K562 (cell line): ENCODE measurements around the gene AIRE. TPM values are rescaled to one million over a fixed set of nuclear protein-coding genes. Genes with fewer than 3 reads are reported as not detected.
A peak's percentile ranks its signal among the peaks of the same experiment; 100 is the strongest.

Source experiments
- ATF1 ChIP-seq, 2 experiments: fragments of 450-650 bp in 1 of 2; IDR thresholded peaks; 2 replicates each; pipeline ENCODE4 v1.6.1; 2016; ENCODE audit warnings: missing compliant biosample characterization in 1 of 2, missing genetic modification characterization in 1 of 2
- EWSR1 ChIP-seq: fragments of 450-650 bp; IDR thresholded peaks from 2 replicates; pipeline ENCODE4 v1.6.1; 2018; ENCODE audit warnings: borderline replicate concordance, mild to moderate bottlenecking, low read depth, moderate library complexity; ENCODE audit not compliant: partially characterized antibody
- KDM2B ChIP-seq: fragments of 250-450 bp; sonication (Bioruptor Pico); IDR thresholded peaks from 2 replicates; pipeline ENCODE4 v1.8.0; 2021; ENCODE audit warnings: mild to moderate bottlenecking, moderate library complexity
- PURB ChIP-seq: sonication (generic); formaldehyde crosslinking; IDR thresholded peaks from 2 replicates; pipeline ENCODE4 v1.9.0; 2021; ENCODE audit warnings: low read depth, mild to moderate bottlenecking, missing genetic modification reagents
- RFX1 ChIP-seq: fragments of 450-650 bp; IDR thresholded peaks from 2 replicates; pipeline ENCODE4 v1.6.1; 2016; ENCODE audit warnings: mild to moderate bottlenecking, moderate library complexity
- SP1 ChIP-seq: sonication (generic); formaldehyde crosslinking; IDR thresholded peaks from 2 replicates; pipeline ENCODE4 v1.8.1; 2022; ENCODE audit warnings: mild to moderate bottlenecking, missing genetic modification reagents
- SRSF1 ChIP-seq: fragments of 200-400 bp; formaldehyde crosslinking; IDR thresholded peaks from 2 replicates; pipeline ENCODE4 v1.6.1; 2017; ENCODE audit warnings: mild to moderate bottlenecking, low read depth, low read length, moderate library complexity
- TAL1 ChIP-seq: fragments of 450-650 bp; IDR thresholded peaks from 2 replicates; pipeline ENCODE4 v1.6.1; 2016; ENCODE audit warnings: mild to moderate bottlenecking
- TCFL5 ChIP-seq: fragments of 250-450 bp; sonication (Bioruptor Pico); conservative IDR thresholded peaks from 2 replicates; pipeline ENCODE4 v1.6.1; 2021; ENCODE audit warnings: mild to moderate bottlenecking, moderate library complexity, matching md5 sums
- XRCC5 ChIP-seq: fragments of 200-400 bp; formaldehyde crosslinking; IDR thresholded peaks from 2 replicates; pipeline ENCODE4 v1.6.1; 2017; ENCODE audit warnings: low read depth, mild to moderate bottlenecking, low read length
- ZFP36 ChIP-seq: fragments of 150-350 bp; IDR thresholded peaks from 2 replicates; pipeline ENCODE4 v1.6.1; 2018; ENCODE audit warnings: low read length, low read depth; ENCODE audit not compliant: partially characterized antibody
- ZNF347 ChIP-seq: fragments of 450-650 bp; formaldehyde crosslinking; IDR thresholded peaks from 2 replicates; pipeline ENCODE4 v1.4.0; 2020; ENCODE audit warnings: low read depth, mild to moderate bottlenecking, moderate library complexity
- ZNF584 ChIP-seq: fragments of 200-800 bp; sonication (Bioruptor generic); IDR thresholded peaks from 2 replicates; pipeline ENCODE4 v1.6.1; 2016; ENCODE audit warnings: low read depth, mild to moderate bottlenecking, missing genetic modification characterization, missing compliant biosample characterization
- ZNF695 ChIP-seq: fragments of 450-650 bp; formaldehyde crosslinking; IDR thresholded peaks from 2 replicates; pipeline ENCODE4 v1.4.0; 2020; ENCODE audit warnings: mild to moderate bottlenecking, moderate library complexity
- polyA plus RNA-seq, 8 experiments: library from polyadenylated mRNA; depleted of rRNA in 4 of 8; stranded (reverse) in 5 of 8; unstranded in 3 of 8; fragments of >200 nt; fragmentation: Nextera tagmentation in 2 of 8; fragmentation: Illumina TruSeq in 1 of 8; extraction: Ambion mirVana in 2 of 8; extraction: Trizol in 1 of 8; gene quantifications; 2 replicates each; pipeline versions ENCODE4 v1.2.1 to v1.2.3, GENCODE V29; 2011 to 2014; ENCODE audit warnings: inconsistent platforms in 1 of 8, missing spikeins in 1 of 8
- total RNA-seq, 7 experiments: library from RNA; depleted of rRNA in 6 of 7; stranded (reverse); fragments of >200 nt in 6 of 7; fragmentation: Illumina TruSeq in 2 of 7; extraction: Trizol in 2 of 7; gene quantifications; 2 replicates each; pipeline versions ENCODE4 v1.2.1 to v1.2.3, GENCODE V29; 2011 to 2021; ENCODE audit warnings: low replicate concordance in 1 of 7
- TF ChIP-seq, protein P1 (sequence below): fragments of 200-800 bp; sonication (Bioruptor generic); IDR thresholded peaks from 2 replicates; pipeline ENCODE4 v1.6.1; 2017; ENCODE audit warnings: missing genetic modification characterization, missing compliant biosample characterization
- TF ChIP-seq, protein P2 (sequence below): sonication (generic); formaldehyde crosslinking; IDR thresholded peaks from 2 replicates; pipeline ENCODE4 v1.9.0; 2022; ENCODE audit warnings: mild to moderate bottlenecking, missing genetic modification reagents
- TF ChIP-seq, protein P3 (sequence below): fragments of 250-450 bp; sonication (Bioruptor Pico); IDR thresholded peaks from 2 replicates; pipeline ENCODE4 v1.8.0; 2021; ENCODE audit warnings: mild to moderate bottlenecking, moderate library complexity
- TF ChIP-seq, protein P4 (sequence below): fragments of 450-650 bp; conservative IDR thresholded peaks from 2 replicates; pipeline ENCODE4 v1.6.1; 2016; ENCODE audit warnings: missing genetic modification characterization, low read depth, mild to moderate bottlenecking, control low read depth, missing compliant biosample characterization
- TF ChIP-seq, protein P5 (sequence below), 3 experiments: IDR thresholded peaks in 2 of 3; conservative IDR thresholded peaks in 1 of 3; 2 replicates each; pipeline ENCODE4 v1.5.1; 2011 to 2012; ENCODE audit warnings: low read length in 3 of 3, mild to moderate bottlenecking in 3 of 3, control low read depth in 2 of 3, improper control_type of control experiment in 1 of 3, inconsistent platforms in 1 of 3, low read depth in 1 of 3, mixed read lengths in 1 of 3, moderate library complexity in 1 of 3; ENCODE audit not compliant: insufficient read depth in 2 of 3

AIRE gene
- total and polyA plus RNA-seq, 9 of the 15 experiments (the other 6 are each of a cell fraction or from before 2014, with no cell fraction given), result 0.01 TPM; not detected in 8

DNA sequence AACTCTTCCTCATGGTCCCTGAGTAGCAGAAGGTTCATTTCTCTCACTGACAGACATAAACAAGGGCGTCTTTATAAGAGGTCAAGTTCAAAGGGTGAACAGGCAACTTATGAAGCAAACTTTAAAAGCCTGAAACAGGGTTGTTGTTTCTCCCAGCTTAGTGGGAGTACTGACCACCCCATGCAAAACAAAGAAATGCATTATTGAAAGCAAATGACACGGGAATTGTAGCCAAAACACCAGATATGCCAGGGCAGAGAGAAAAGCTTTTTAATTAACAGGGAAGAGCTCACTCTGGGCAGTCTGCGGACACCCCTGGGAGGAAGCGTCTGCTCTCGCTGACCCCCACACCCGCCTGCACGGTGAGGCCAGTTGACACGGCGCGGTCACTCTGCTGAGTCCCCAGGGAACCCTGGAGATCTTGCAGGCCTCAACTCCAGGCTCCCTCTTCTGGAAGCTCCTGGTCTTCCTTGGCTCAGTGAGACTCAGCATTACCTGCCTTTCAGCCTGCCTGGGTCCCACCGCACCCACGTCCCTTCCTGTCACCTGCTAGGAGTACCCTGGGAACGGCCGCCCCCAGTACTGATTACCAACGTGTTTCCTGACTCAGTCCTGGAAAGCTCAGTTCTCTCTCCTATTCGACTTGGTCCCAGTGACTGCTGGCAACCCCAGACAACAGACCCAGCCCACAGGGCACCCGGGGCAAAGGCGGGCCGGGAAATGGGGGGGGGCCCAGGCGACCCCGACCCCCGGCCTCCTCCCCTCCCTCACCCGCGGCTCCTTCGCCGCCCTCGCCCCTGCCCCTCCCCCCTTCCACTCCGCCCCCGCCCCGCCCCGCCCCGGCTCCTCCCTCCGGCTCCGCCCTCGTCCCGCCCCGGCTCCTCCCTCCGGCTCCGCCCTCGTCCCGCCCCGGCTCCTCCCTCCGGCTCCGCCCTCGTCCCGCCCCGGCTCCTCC lies 52.5 kb downstream of the AIRE start (continued):
- TF ChIP-seq, protein P1, sequence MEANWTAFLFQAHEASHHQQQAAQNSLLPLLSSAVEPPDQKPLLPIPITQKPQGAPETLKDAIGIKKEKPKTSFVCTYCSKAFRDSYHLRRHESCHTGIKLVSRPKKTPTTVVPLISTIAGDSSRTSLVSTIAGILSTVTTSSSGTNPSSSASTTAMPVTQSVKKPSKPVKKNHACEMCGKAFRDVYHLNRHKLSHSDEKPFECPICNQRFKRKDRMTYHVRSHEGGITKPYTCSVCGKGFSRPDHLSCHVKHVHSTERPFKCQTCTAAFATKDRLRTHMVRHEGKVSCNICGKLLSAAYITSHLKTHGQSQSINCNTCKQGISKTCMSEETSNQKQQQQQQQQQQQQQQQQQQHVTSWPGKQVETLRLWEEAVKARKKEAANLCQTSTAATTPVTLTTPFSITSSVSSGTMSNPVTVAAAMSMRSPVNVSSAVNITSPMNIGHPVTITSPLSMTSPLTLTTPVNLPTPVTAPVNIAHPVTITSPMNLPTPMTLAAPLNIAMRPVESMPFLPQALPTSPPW, result peak; percentile 64
- peak; percentile 48; the same call in 1 of the 2 replicates for TF ChIP-seq SP1 (CRISPR knock-in tag)
- TF ChIP-seq, protein P2, sequence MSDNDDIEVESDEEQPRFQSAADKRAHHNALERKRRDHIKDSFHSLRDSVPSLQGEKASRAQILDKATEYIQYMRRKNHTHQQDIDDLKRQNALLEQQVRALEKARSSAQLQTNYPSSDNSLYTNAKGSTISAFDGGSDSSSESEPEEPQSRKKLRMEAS (CRISPR knock-in tag), result peak; percentile 36; the same call in 1 of the 2 replicates
- no peak for TF ChIP-seq SRSF1
- TF ChIP-seq, protein P3, sequence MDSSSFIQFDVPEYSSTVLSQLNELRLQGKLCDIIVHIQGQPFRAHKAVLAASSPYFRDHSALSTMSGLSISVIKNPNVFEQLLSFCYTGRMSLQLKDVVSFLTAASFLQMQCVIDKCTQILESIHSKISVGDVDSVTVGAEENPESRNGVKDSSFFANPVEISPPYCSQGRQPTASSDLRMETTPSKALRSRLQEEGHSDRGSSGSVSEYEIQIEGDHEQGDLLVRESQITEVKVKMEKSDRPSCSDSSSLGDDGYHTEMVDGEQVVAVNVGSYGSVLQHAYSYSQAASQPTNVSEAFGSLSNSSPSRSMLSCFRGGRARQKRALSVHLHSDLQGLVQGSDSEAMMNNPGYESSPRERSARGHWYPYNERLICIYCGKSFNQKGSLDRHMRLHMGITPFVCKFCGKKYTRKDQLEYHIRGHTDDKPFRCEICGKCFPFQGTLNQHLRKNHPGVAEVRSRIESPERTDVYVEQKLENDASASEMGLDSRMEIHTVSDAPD, result no peak
- no peak for TF ChIP-seq TCFL5 (CRISPR knock-in tag)
- no peak for TF ChIP-seq EWSR1
- peak; percentile 59; the same call in 1 of the 2 replicates for TF ChIP-seq XRCC5
- TF ChIP-seq ZNF347 (CRISPR knock-in tag), result no peak
- no peak for TF ChIP-seq ZFP36
- no peak for TF ChIP-seq TAL1
- no peak for TF ChIP-seq ZNF584 (CRISPR knock-in tag)
- no peak for TF ChIP-seq ZNF695
- no peak for TF ChIP-seq ATF1 (CRISPR knock-in tag; IDR thresholded peaks at IDR 0.05)
- TF ChIP-seq ATF1 (tag; IDR thresholded peaks at IDR 0.05), result peak; percentile 20; the same call in 1 of the 2 replicates
- no peak for TF ChIP-seq PURB (CRISPR knock-in tag)
- TF ChIP-seq KDM2B (CRISPR knock-in tag), result no peak
- TF ChIP-seq, protein P4, sequence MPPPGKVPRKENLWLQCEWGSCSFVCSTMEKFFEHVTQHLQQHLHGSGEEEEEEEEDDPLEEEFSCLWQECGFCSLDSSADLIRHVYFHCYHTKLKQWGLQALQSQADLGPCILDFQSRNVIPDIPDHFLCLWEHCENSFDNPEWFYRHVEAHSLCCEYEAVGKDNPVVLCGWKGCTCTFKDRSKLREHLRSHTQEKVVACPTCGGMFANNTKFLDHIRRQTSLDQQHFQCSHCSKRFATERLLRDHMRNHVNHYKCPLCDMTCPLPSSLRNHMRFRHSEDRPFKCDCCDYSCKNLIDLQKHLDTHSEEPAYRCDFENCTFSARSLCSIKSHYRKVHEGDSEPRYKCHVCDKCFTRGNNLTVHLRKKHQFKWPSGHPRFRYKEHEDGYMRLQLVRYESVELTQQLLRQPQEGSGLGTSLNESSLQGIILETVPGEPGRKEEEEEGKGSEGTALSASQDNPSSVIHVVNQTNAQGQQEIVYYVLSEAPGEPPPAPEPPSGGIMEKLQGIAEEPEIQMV (tag), result no peak
- TF ChIP-seq, protein P5, sequence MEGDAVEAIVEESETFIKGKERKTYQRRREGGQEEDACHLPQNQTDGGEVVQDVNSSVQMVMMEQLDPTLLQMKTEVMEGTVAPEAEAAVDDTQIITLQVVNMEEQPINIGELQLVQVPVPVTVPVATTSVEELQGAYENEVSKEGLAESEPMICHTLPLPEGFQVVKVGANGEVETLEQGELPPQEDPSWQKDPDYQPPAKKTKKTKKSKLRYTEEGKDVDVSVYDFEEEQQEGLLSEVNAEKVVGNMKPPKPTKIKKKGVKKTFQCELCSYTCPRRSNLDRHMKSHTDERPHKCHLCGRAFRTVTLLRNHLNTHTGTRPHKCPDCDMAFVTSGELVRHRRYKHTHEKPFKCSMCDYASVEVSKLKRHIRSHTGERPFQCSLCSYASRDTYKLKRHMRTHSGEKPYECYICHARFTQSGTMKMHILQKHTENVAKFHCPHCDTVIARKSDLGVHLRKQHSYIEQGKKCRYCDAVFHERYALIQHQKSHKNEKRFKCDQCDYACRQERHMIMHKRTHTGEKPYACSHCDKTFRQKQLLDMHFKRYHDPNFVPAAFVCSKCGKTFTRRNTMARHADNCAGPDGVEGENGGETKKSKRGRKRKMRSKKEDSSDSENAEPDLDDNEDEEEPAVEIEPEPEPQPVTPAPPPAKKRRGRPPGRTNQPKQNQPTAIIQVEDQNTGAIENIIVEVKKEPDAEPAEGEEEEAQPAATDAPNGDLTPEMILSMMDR (IDR thresholded peaks at IDR 0.05 in 2 of 3, conservative IDR thresholded peaks at IDR 0.05 in 1 of 3; ENCODE audit: insufficient read depth in 2 of 3, low read depth in 1 of 3, low read length in 3 of 3), result peak; percentile 51 to 54 (median 52); a peak in 5 of 6 replicates
- no peak for TF ChIP-seq RFX1
